ENCODE data around the gene ATG7.
"Not testable (repeated sequence)": the region's sequence is repeated elsewhere in the genome, so short reads cannot be mapped to it uniquely, and the experiment has no call there.

Gene ATG7

DNA sequence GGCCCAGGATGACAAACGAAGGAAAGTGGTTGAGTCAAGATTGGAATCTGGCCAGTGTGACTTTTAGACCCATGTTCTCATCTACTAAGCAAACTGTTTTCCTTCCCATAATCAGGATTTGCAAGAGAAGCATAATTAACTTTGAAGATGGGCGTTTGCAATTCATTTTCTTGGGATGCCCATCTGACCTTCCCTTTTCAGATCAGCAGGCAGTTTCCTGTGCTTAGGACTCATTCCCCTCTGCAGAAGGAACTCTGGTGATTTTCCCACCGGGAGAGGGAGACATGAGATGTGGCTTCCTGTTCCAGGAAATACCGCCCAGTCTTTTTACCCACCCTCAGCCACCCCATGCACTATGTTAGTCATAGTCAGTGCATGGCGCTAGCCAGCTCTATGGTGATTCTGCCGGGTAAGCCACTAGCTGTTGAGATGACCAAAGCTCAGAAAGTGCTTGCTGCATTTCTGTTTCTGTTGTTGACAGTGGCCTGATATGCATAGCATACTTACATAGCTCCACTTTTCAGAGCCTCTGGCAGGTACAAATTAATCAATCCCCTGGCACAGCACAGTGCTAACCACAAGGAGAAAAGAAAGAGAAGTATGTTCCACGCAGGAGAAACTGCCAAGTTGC is 242.1 kb downstream of the ATG7 start:
- DNase-seq, result no peak

DNA sequence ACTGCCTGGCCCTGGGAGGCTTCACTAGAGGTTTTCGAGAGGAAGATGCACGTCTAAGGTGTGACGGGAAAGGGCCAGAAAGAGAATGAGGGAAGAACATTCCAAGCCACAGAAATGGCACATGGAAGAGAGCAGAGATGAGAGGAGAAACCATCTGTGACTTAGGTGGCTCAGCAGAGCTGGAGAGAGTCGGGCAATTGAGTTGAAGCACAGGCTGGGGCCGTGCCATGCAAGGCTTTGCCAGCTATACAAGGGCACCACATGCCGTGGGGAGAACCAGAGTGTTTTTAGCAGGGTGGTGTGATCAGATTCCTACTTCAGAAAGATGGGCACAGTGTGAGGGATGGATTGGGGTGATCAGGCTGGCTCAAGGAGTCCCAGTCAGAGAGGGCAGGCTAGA is 245.4 kb downstream of the ATG7 start:
- no peak for DNase-seq

- DNase-seq, result no peak
Measured at GRCh38 chr3:11521167-11521566, 249.0 kb downstream of the ATG7 start.

DNA sequence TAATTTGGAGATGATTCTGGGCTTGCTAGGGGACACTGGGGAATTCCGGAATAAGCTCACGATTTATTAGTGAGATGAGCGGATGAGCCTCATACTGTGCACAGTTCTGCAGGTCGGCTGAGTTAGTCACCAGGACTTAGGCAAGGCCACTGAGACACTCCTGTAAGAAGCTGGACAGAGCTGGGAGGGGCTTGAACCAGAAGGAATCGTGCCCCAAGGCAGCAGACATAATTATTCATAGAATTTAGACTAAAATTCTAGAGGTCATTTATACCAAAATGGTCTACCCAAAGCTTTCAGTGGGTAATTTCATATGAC is 250.2 kb downstream of the ATG7 start:
- peak; percentile 54 for DNase-seq

DNA sequence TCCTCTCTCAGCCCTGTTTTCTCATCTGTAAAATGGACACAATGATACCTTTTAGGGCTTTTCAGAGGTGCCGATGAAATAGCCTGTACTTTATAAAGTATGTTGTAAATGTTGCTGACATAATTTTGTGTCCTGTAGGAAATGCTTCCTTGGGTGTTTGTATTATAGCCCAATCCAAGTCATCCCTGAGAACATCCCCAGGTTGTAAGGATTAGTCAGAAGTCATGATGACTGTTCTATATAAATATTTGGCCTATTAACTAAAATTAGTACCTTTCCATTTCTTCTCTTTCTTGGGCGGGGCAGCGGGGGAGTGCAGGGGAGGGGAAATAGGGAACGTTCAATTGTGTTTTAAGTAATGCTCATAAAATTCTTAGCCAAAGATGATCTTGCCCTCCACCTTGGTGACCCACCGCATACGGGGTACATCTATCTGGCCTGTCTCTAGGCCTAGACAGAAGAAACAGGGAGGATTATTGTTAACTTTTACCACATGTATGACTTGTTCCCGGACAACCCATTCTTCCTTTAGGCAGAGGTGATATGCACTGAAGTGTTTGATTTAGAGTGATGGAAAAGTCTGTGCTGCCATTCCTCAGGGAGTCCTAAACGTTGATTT is 250.9 kb downstream of the ATG7 start:
- no peak for DNase-seq

GRCh38 chr3:11523572-11524101 is 251.4 kb downstream of the ATG7 start:
- no peak for DNase-seq

DNA sequence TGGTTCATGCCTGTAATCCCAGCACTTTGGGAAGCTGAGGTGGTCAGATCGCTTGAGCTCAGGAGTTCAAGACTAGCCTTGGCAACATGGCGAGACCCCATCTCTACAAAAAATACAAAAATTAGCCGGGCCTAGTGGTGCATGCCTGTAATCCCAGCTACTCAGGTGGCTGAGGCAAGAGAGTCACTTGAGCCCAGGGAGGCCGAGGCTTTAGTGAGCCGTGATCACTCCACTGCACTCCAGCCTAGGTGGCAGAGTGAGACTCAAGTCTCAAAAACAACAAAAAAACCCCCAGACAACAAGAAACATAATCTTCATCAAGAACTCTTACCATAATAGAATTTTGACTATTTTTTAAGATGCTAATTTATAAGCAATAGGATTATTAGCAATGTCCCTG is 253.9 kb downstream of the ATG7 start:
- DNase-seq, result not testable (repeated sequence)

DNA sequence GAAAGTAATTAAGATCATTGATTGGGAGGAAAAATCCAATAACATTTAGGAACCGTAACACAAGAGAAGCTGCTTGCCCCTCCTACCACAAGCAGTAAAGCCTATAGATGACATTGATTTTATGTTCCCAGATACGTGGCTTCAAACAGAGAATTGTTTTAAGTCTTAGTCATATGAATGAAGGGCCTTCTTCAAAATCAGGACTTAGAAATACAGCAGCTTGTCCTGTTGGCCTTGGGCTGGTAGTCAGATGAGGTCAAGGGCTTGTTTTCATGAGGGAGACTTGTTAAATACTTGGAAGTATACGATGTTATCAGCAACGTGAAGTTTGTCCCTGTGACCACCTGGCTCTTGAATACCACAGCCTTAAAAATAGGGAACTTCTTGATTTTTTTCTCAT is 257.1 kb downstream of the ATG7 start:
- DNase-seq, result no peak

DNA sequence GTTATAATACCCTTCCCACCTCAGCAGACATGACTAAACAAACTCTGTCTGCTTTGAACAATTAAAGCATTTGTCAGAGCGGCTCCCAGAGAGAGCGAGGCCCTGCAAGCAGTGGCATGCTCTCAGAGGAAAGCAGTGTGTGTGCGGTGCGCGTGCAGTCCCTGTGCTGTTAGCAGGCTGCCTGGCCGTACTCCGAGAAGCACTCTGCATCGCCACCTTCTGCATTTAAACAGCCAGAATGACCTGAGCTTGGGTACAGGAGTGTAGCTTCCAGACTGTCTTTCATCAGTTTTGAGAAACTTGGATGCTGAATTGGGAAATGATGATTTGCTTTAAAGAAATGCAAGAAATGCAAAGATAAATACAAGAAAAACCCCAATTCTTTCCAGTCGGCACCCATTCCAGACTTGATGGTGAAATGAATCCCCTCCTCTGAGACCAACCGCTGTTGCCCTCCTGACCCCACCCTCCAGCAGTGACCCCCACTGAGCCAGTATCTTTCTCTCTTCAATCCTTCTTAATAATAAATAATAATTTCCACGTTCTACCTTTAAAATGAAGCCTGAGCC is 258.0 kb downstream of the ATG7 start:
- peak; percentile 73 for DNase-seq

DNA sequence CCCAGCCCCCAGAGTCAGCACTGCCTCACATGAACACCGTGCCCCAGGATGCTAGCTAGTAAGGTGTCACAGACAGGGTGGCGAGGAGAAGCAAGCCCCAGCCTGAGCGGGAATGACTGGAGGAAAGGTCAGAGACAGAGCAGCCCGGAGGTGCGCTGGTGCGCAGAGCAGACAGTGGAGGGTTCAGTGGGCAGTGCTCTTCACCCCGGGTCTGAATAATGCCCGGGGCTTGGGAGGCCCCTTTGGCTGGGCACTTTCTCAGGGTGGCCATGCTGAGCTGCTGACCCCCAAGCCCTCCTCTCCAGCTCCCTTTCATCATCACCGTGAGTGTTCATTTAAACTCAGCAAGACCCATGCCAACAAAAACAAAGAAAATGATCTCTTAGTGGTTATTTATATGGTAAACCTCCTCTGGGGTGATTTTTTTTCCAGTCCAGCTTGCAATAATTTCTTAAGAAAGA is 260.8 kb downstream of the ATG7 start:
- DNase-seq, result no peak

GRCh38 chr3:11534011-11534792 is 262.0 kb downstream of the ATG7 start:
- no peak for DNase-seq

GRCh38 chr3:11534793-11535101 is 262.6 kb downstream of the ATG7 start:
- DNase-seq, result no peak

DNA sequence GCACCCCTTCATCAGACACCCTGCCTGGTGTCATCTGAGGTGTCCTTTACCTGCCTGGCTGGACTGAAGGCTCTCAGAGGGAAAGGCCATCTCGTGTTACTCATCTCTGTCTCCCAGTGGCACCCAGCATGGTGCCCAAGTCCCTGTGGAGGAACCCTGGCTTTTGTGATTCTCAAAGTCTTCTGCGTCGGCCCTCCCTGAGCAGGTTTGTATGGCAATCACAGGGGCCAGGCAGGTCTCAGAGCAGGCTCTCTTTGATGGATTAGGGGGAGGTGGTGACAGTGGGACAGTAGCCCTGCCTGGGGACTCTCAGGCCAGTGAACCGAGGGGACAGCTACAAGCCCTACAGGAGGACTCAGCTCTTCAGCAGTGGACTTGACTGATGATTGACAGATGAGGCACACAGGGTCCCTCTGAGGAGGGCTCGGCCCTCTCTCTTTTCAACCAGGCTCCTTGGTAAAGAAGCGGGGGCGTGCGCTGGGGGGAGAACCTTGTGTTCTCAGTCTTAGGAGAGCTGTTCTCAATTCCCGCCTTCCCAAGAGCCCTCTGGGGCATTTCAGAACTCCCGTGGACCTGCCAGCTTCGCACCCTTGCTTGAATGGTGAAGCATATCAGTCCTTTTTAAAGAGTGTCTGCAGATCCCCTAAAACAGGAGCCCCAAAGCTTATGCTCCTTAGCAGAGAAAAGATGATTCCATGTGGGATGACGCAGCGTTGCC is 263.2 kb downstream of the ATG7 start:
- DNase-seq, result no peak

- no peak for DNase-seq
Measured at GRCh38 chr3:11536132-11536935, 264.1 kb downstream of the ATG7 start.

DNA sequence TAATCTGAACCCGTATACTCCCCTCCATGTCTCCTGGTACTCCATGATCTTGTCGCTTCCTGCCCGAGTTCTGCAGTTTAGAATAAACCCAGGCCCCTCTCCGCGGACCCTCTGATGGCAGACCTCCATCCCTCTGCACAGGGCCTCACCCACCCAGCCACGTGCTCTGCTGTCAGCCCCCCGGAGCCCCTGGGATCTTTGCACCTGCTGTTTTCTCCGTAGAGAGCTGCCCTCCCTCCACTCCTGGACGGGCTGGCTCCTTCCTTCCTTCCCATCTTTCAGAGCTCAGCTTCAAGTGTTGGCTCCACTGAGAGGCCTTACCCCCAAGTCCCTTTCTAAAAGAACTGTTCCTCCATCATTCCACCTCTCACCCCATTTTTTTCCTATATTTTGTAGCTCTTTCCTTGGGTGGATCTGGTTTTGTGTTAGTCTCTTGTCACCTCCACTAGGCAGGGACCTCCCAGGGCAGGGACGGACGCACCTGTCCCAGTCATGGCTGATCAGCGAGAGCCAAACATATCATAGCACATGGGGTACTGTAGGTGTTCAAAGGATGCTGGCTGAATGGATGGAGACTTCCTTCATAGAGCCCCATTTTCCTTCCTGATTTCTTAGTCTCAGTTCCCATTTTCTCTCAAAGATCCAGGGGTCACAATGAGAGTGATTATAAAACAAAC is 264.9 kb downstream of the ATG7 start:
- DNase-seq, result no peak

DNA sequence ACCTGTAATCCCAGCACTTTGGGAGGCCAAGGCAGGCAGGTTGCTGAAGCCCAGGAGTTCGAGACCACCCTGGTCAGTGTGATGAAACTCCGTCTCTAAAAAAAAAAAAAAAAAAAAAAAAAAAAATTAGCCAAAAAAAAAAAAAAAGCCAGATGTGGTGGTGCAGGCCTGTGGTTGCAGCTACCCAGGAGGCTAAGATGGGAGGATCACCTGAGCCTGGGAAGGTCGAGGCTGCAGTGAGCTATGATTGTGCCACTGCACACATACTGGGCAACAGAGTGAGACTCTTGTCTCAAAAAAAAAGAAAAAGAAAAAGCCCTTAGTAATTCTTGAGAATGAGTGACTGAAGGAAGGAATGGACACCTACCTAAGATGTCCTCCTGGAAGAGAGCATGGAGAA is 266.4 kb downstream of the ATG7 start:
- DNase-seq, result no peak

DNA sequence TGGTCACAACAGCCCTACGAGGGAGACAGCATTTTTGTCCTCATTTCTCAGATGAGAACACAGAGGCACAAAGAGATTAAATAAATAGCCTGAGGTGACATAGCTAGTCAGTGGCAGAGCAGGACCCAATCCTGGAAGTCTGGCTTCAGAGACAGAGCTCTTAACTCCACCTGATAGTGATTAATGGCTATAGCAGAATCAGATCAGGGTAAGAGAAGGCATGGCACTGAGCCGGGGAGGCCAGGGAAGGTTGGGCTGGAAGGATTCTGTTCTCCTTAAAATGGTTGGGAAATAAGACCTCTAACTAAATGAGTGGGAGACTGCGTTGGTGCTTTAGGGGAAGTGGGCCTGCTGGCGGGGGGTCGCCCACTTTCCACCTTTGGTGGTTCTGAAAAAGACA is 267.0 kb downstream of the ATG7 start:
- no peak for DNase-seq

DNA sequence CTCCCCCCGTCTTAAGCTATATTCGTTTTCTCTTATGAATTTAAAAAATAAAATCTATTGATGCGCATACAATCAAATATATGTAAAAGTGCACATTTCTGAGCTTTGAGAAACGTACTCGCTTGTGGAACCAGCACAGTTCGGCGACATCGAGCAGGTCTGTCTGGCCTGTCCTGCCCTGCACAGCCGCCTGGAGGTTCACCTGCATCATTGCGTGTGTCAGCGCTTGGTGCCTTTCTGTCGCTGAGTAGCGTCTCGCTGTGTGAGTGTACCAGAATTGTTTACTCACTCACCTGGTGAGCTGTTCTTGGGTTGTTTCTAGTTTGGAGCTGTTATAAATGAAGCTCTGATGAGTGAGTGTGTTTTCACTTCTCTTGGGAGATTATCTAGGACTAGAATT is 267.5 kb downstream of the ATG7 start:
- no peak for DNase-seq

GRCh38 chr3:11541321-11542303 is 269.4 kb downstream of the ATG7 start:
- no peak for DNase-seq

- no peak for DNase-seq
Measured at GRCh38 chr3:11542551-11542950, 270.4 kb downstream of the ATG7 start.

Measured in T1000 (cell line).